Measurements from ENCODE around the gene ZSCAN20.

DNA sequence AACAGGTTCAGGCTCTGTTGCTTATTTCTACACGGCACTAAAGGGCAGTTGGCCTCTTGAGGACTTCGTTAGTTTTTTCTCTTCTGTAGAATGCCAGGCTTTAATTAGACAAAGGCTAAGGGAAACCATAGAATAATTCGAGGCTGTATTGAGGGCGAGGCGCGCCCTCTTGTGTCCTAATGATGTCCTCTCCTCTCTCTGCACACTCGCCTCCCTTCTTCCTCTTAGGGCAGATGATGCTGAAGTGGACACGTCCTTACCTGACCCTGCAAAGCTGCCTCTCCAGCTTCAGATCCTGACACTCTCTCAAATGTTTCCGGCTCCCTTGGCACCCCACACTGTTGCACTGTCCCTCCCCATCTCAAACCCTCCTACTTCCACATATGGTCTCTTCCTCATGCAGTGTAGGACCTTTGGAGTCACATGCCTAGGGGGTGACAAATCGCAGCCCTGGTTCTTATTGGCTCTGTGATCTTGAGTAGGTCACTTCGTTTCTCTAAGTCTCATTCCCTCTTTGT is 1.9 kb upstream of the ZSCAN20 start:
- TF ChIP-seq, protein P1, sequence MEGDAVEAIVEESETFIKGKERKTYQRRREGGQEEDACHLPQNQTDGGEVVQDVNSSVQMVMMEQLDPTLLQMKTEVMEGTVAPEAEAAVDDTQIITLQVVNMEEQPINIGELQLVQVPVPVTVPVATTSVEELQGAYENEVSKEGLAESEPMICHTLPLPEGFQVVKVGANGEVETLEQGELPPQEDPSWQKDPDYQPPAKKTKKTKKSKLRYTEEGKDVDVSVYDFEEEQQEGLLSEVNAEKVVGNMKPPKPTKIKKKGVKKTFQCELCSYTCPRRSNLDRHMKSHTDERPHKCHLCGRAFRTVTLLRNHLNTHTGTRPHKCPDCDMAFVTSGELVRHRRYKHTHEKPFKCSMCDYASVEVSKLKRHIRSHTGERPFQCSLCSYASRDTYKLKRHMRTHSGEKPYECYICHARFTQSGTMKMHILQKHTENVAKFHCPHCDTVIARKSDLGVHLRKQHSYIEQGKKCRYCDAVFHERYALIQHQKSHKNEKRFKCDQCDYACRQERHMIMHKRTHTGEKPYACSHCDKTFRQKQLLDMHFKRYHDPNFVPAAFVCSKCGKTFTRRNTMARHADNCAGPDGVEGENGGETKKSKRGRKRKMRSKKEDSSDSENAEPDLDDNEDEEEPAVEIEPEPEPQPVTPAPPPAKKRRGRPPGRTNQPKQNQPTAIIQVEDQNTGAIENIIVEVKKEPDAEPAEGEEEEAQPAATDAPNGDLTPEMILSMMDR (conservative IDR thresholded peaks at IDR 0.05; ENCODE audit: low read depth, low read length), result peak; percentile 92
- TF ChIP-seq EZH2 (IDR thresholded peaks at IDR 0.05; ENCODE audit: low read length, unreplicated experiment) (no peak), EZH2phosphoT487 (IDR thresholded peaks at IDR 0.05; ENCODE audit: borderline replicate concordance, low read length) (no peak)

All from PC-3 (cell line).